Astrocyte (in vitro differentiated cells and primary cell): ENCODE data around the gene CBLL1. TPM values are rescaled to one million over a fixed set of nuclear protein-coding genes. Genes with fewer than 3 reads are reported as not detected.

Experiments used
- DNase-seq: peaks from one replicate; pipeline ENCODE4 v3.0.0-alpha.2; 2010; ENCODE audit warnings: low read depth
- FAIRE-seq: peaks from 2 replicates; lab custom pipeline; 2011; peaks lifted over from hg19 to GRCh38; lab: Jason Lieb, UNC
- H2AFZ ChIP-seq: 2 replicates; pipeline ENCODE4 v1.6.0; 2012; ENCODE audit warnings: low read depth, low read length, inconsistent platforms
- H3K27ac ChIP-seq: 2 replicates; pipeline ENCODE4 v1.5.1; 2011; ENCODE audit warnings: low read depth, low read length, inconsistent platforms
- H3K27me3 ChIP-seq: 2 replicates; pipeline ENCODE4 v1.6.0; 2011; ENCODE audit warnings: low read length, inconsistent platforms; ENCODE audit not compliant: insufficient read depth
- H3K36me3 ChIP-seq: 2 replicates; pipeline ENCODE4 v1.5.1; 2011; ENCODE audit warnings: low read length, inconsistent platforms; ENCODE audit not compliant: insufficient read depth
- H3K4me1 ChIP-seq: 2 replicates; pipeline ENCODE4 v1.5.1; 2011; ENCODE audit warnings: low read length, inconsistent platforms; ENCODE audit not compliant: insufficient read depth
- H3K4me2 ChIP-seq: 2 replicates; pipeline ENCODE4 v1.6.0; 2012; ENCODE audit warnings: low read length, inconsistent platforms
- H3K4me3 ChIP-seq: 2 replicates; pipeline ENCODE4 v1.5.1; 2011; ENCODE audit warnings: low read depth, mild to moderate bottlenecking, low read length, inconsistent platforms; ENCODE audit not compliant: insufficient read depth
- H3K79me2 ChIP-seq: 2 replicates; pipeline ENCODE4 v1.6.0; 2012; ENCODE audit warnings: mild to moderate bottlenecking, low read length, inconsistent platforms; ENCODE audit not compliant: insufficient read depth
- H3K9ac ChIP-seq: 2 replicates; pipeline ENCODE4 v1.6.0; 2012; ENCODE audit warnings: mild to moderate bottlenecking, low read length, inconsistent platforms
- H3K9me3 ChIP-seq: 2 replicates; pipeline ENCODE4 v1.5.1; 2012; ENCODE audit warnings: low read depth, mild to moderate bottlenecking, low read length, inconsistent platforms; ENCODE audit not compliant: insufficient read depth
- H4K20me1 ChIP-seq: 2 replicates; pipeline ENCODE4 v1.6.0; 2012; ENCODE audit warnings: low read length, inconsistent platforms; ENCODE audit not compliant: insufficient read depth
- H3K27ac Mint-ChIP-seq: one replicate; pipeline ENCODE4 v1.8.0; 2021; ENCODE audit warnings: mild to moderate bottlenecking, mixed read lengths; ENCODE audit not compliant: unreplicated experiment
- H3K27me3 Mint-ChIP-seq: one replicate; pipeline ENCODE4 v1.8.0; 2021; ENCODE audit warnings: low read depth, mixed read lengths; ENCODE audit not compliant: unreplicated experiment
- H3K36me3 Mint-ChIP-seq: one replicate; pipeline ENCODE4 v1.8.0; 2021; ENCODE audit warnings: low read depth, mixed read lengths; ENCODE audit not compliant: unreplicated experiment
- H3K4me1 Mint-ChIP-seq: one replicate; pipeline ENCODE4 v1.8.0; 2021; ENCODE audit warnings: low read depth, mixed read lengths; ENCODE audit not compliant: unreplicated experiment
- H3K4me3 Mint-ChIP-seq: one replicate; pipeline ENCODE4 v1.8.0; 2021; ENCODE audit warnings: mild to moderate bottlenecking, moderate library complexity, mixed read lengths; ENCODE audit not compliant: unreplicated experiment
- H3K9me3 Mint-ChIP-seq: one replicate; pipeline ENCODE4 v1.8.0; 2021; ENCODE audit warnings: mild to moderate bottlenecking, mixed read lengths; ENCODE audit not compliant: unreplicated experiment
- CTCF ChIP-seq: IDR thresholded peaks from 2 replicates; pipeline ENCODE4 v1.5.1; 2011; ENCODE audit warnings: low read depth, mild to moderate bottlenecking, inconsistent platforms, low read length, moderate library complexity; ENCODE audit not compliant: insufficient read depth
- EZH2 ChIP-seq: IDR thresholded peaks from 2 replicates; pipeline ENCODE4 v1.6.1; 2012; ENCODE audit warnings: mild to moderate bottlenecking, low read length, inconsistent platforms; ENCODE audit not compliant: insufficient read depth
- total RNA-seq: library from RNA; stranded (reverse); gene quantifications from 2 replicates; pipeline ENCODE4 v1.2.1, GENCODE V29; 2021

CBLL1 gene
- total RNA-seq, 1 donor from 2014 or later: 27.3 TPM

DNA sequence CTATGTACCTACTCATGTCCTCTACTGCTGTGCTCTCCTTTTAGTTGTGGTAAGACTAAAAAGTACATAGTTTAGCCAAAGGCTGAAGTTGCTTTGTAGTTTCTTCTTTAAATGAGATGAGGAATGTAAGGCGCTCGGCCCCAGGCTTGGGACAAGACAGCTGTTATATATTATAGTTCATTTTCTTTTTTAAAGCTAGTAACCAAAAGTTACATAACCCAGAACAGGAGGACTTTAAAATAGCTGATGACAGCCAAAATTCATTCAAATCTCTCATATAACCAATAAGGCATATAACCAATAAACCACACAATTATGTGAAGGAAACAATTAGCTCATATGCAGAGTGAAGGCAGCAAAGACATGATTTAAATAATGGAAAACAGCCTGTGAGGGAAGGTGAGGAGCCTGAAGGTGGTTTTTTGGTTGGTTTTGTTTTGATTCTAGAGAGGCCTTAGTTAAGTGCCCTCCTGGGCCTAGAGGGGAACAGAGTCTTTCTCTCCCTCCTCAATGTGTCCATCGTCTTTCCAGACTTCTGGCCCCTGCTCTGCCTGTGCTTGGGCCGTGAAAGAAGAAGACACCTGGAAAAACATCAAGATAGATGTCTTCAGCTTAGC, 47.5 kb upstream of the CBLL1 start:
- no peaks in the 10 kb centered on the region for H3K79me2 ChIP-seq
- no peak overlapping the region for H3K9ac ChIP-seq
- Mint-ChIP-seq H3K4me3 (no peak overlapping the region), H3K9me3 (no peaks in the 10 kb centered on the region), H3K4me1 (peaks cover 18% of the 10 kb centered on the region), H3K27ac (no peak overlapping the region), H3K27me3 (no peaks in the 10 kb centered on the region), H3K36me3 (no peaks in the 10 kb centered on the region)
- no peak overlapping the region for H3K27ac ChIP-seq
- peaks cover 26% of the 10 kb centered on the region for H3K4me1 ChIP-seq
- no peak for TF ChIP-seq EZH2
- TF ChIP-seq CTCF: no peak
- no peaks in the 10 kb centered on the region for H3K27me3 ChIP-seq
- no peak overlapping the region for H2AFZ ChIP-seq
- DNase-seq: no peak
- no peaks in the 10 kb centered on the region for H3K36me3 ChIP-seq
- no peaks in the 10 kb centered on the region for H4K20me1 ChIP-seq
- no peak for FAIRE-seq
- no peak overlapping the region for H3K4me3 ChIP-seq
- no peak overlapping the region for H3K4me2 ChIP-seq
- no peaks in the 10 kb centered on the region for H3K9me3 ChIP-seq

- Histone ChIP-seq H3K4me1 (peaks cover 17% of the 10 kb centered on the region), H3K27me3 (no peaks in the 10 kb centered on the region), H3K79me2 (no peaks in the 10 kb centered on the region), H3K27ac (no peak overlapping the region), H3K9me3 (no peaks in the 10 kb centered on the region), H2AFZ (no peak overlapping the region), H3K4me3 (no peak overlapping the region), H3K9ac (no peak overlapping the region), H4K20me1 (no peaks in the 10 kb centered on the region), H3K4me2 (no peak overlapping the region), H3K36me3 (no peaks in the 10 kb centered on the region)
- Mint-ChIP-seq H3K36me3 (no peaks in the 10 kb centered on the region), H3K27me3 (no peaks in the 10 kb centered on the region), H3K4me1 (peaks cover 12% of the 10 kb centered on the region), H3K9me3 (no peaks in the 10 kb centered on the region), H3K27ac (no peak overlapping the region), H3K4me3 (no peak overlapping the region)
- no peak for FAIRE-seq
- TF ChIP-seq EZH2 (no peak), CTCF (no peak)
- DNase-seq: no peak
Measured at GRCh38 chr7:107697321-107698049, 46.5 kb upstream of the CBLL1 start.

DNA sequence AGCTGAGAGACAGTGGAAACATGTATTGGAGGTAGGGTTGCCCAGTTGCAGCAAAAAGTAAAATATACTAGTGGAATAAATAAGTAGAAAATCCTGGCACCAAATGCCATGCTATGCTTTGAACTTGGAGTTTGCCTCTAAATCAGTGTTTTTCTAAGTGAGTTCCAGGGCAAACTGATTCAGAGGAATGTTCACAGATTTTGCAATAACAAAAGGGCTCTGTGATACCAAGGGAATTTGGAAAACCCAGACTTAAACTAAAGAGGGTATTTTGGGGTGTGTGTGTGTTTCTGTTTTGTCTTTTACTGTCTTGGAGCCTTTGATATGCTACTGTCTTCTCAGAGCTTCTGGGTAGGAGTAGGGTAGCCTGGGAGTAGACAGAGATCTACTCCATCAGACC, 43.4 kb upstream of the CBLL1 start:
- H3K36me3 Mint-ChIP-seq: no peaks in the 10 kb centered on the region
- H3K27me3 Mint-ChIP-seq: no peaks in the 10 kb centered on the region
- H3K9me3 Mint-ChIP-seq: no peaks in the 10 kb centered on the region
- DNase-seq: no peak
- Histone ChIP-seq H3K79me2 (no peaks in the 10 kb centered on the region), H3K27ac (no peak overlapping the region), H3K4me3 (no peak overlapping the region), H3K27me3 (no peaks in the 10 kb centered on the region), H3K36me3 (no peaks in the 10 kb centered on the region), H3K4me2 (no peak overlapping the region), H4K20me1 (no peaks in the 10 kb centered on the region), H2AFZ (no peak overlapping the region), H3K4me1 (no peaks in the 10 kb centered on the region), H3K9ac (no peak overlapping the region), H3K9me3 (no peaks in the 10 kb centered on the region)
- TF ChIP-seq EZH2 (no peak), CTCF (no peak)
- no peak overlapping the region for H3K4me3 Mint-ChIP-seq
- H3K27ac Mint-ChIP-seq: no peak overlapping the region
- no peaks in the 10 kb centered on the region for H3K4me1 Mint-ChIP-seq
- FAIRE-seq: no peak
